ENCODE measurements around the gene MYO3A. TPM values are rescaled to one million over a fixed set of nuclear protein-coding genes. Genes with fewer than 3 reads are reported as not detected.
A peak's percentile ranks its signal among the peaks of the same experiment; 100 is the strongest.

The MYO3A gene
- polyA plus RNA-seq, 3 donors: not detected

- Mint-ChIP-seq H3K4me3 (no peak overlapping the region), H3K36me3 (no peaks in the 10 kb centered on the region), H3K4me1 (no peaks in the 10 kb centered on the region), H3K27me3 (ENCODE audit: low read depth in 3 of 3) (peaks cover 44 to 67% (median 57%) of the 10 kb centered on the region in 3 donors), H3K27ac (no peak overlapping the region), H3K9me3 (peaks cover 0 to 5% (median 0%) of the 10 kb centered on the region in 7 donors)
- H3K4me2 ChIP-seq (replicated peaks; ENCODE audit: extremely low read depth, low read length, poor library complexity, severe bottlenecking): no peak overlapping the region
- no peaks in the 10 kb centered on the region for H3K36me3 ChIP-seq (replicated peaks in 1 of 2; ENCODE audit: control insufficient read depth in 1 of 2, insufficient read depth in 2 of 2, low read length in 2 of 2)
- no peaks in the 10 kb centered on the region for H3K4me1 ChIP-seq (ENCODE audit: control insufficient read depth in 1 of 2, insufficient read depth in 2 of 2, low read length in 2 of 2)
- intact Hi-C loops (cut with micrococcal nuclease): no loop called here
- H3K27me3 ChIP-seq (ENCODE audit: control insufficient read depth in 2 of 2, insufficient read depth in 2 of 2, low read length in 2 of 2): peaks cover 44 to 57% of the 10 kb centered on the region in 2 donors
- no peaks in the 10 kb centered on the region for H3K79me2 ChIP-seq (ENCODE audit: insufficient read depth, low read length)
- no peak for TF ChIP-seq CTCF (IDR thresholded peaks at IDR 0.05)
- WGBS (ENCODE audit: insufficient coverage): 94% methylated on average over 4 of the region's 4 CpGs
- H4K20me1 ChIP-seq (ENCODE audit: insufficient read depth, low read length): no peaks in the 10 kb centered on the region
- no peak overlapping the region for H2AFZ ChIP-seq (ENCODE audit: insufficient read depth, low read depth, low read length, poor library complexity, severe bottlenecking)
- no peak overlapping the region for H3K4me3 ChIP-seq (replicated peaks in 1 of 3; ENCODE audit: low read depth in 2 of 3, low read length in 3 of 3)
- no peak for DNase-seq
- H3K9me3 ChIP-seq (replicated peaks in 1 of 2; ENCODE audit: control insufficient read depth in 1 of 2, insufficient read depth in 1 of 2, low read length in 2 of 2): no peaks in the 10 kb centered on the region
- no peak overlapping the region for H3K27ac ChIP-seq (ENCODE audit: low read depth in 1 of 2, low read length in 2 of 2)
- H3K9ac ChIP-seq (ENCODE audit: insufficient read depth, low read length, poor library complexity, severe bottlenecking): no peak overlapping the region
Measured at GRCh38 chr10:26225322-26225721, 291.3 kb downstream of the MYO3A start.

GRCh38 chr10:26227786-26228185, 293.8 kb downstream of the MYO3A start:
- 79% methylated on average over 5 of the region's 5 CpGs for WGBS (ENCODE audit: insufficient coverage)
- H3K27me3 Mint-ChIP-seq (ENCODE audit: low read depth in 3 of 3): peaks cover 25 to 53% (median 38%) of the 10 kb centered on the region in 3 donors

More at GRCh38 chr10:26227786-26228185, 293.8 kb downstream of the MYO3A start:
- no peaks in the 10 kb centered on the region for H3K36me3 ChIP-seq (replicated peaks in 1 of 2; ENCODE audit: control insufficient read depth in 1 of 2, insufficient read depth in 2 of 2, low read length in 2 of 2)
- Mint-ChIP-seq H3K4me1 (no peaks in the 10 kb centered on the region), H3K27ac (no peak overlapping the region), H3K9me3 (peaks cover 0 to 2% (median 0%) of the 10 kb centered on the region in 7 donors), H3K4me3 (peak overlapping the region in 1 of 2 donors; percentile 2), H3K36me3 (no peaks in the 10 kb centered on the region)
- no peak overlapping the region for H3K4me3 ChIP-seq (replicated peaks in 1 of 3; ENCODE audit: low read depth in 2 of 3, low read length in 3 of 3)
- no peak overlapping the region for H3K4me2 ChIP-seq (replicated peaks; ENCODE audit: extremely low read depth, low read length, poor library complexity, severe bottlenecking)
- H3K27me3 ChIP-seq (ENCODE audit: control insufficient read depth in 2 of 2, insufficient read depth in 2 of 2, low read length in 2 of 2): peaks cover 21 to 32% of the 10 kb centered on the region in 2 donors
- TF ChIP-seq CTCF (IDR thresholded peaks at IDR 0.05): no peak
- H3K9ac ChIP-seq (ENCODE audit: insufficient read depth, low read length, poor library complexity, severe bottlenecking): no peak overlapping the region
- no peaks in the 10 kb centered on the region for H4K20me1 ChIP-seq (ENCODE audit: insufficient read depth, low read length)
- H3K79me2 ChIP-seq (ENCODE audit: insufficient read depth, low read length): no peaks in the 10 kb centered on the region
- DNase-seq: no peak
- H3K9me3 ChIP-seq (replicated peaks in 1 of 2; ENCODE audit: control insufficient read depth in 1 of 2, insufficient read depth in 1 of 2, low read length in 2 of 2): no peaks in the 10 kb centered on the region
- intact Hi-C loops (cut with micrococcal nuclease): no loop called here
- H3K4me1 ChIP-seq (ENCODE audit: control insufficient read depth in 1 of 2, insufficient read depth in 2 of 2, low read length in 2 of 2): no peaks in the 10 kb centered on the region
- H3K27ac ChIP-seq (ENCODE audit: low read depth in 1 of 2, low read length in 2 of 2): no peak overlapping the region
- no peak overlapping the region for H2AFZ ChIP-seq (ENCODE audit: insufficient read depth, low read depth, low read length, poor library complexity, severe bottlenecking)
